Smooth muscle cell (in vitro differentiated cells): ENCODE results near the gene NEK4. TPM values are rescaled to one million over a fixed set of nuclear protein-coding genes. Genes with fewer than 3 reads are reported as not detected.

Experiments used
- DNase-seq: peaks from one replicate; lab custom pipeline; 2025; ENCODE audit not compliant: unreplicated experiment; lab: John Stamatoyannopoulos, UW
- H2AFZ ChIP-seq: fragments of 200-600 bp; sonication (generic); 2 replicates; pipeline ENCODE4 v1.6.0; 2016; ENCODE audit warnings: antibody characterized with exemption, low read depth, mild to moderate bottlenecking
- H3F3A ChIP-seq: fragments of 200-600 bp; sonication (generic); 2 replicates; pipeline ENCODE4 v1.6.0; 2017; ENCODE audit warnings: antibody characterized with exemption, low read depth
- H3K27ac ChIP-seq: fragments of 200-600 bp; sonication (generic); 2 replicates; pipeline ENCODE4 v1.5.1; 2016; ENCODE audit warnings: low read depth, mild to moderate bottlenecking
- H3K27me3 ChIP-seq: fragments of 200-600 bp; sonication (generic); 2 replicates; pipeline ENCODE4 v1.6.1; 2016; ENCODE audit warnings: low read depth, mild to moderate bottlenecking
- H3K36me3 ChIP-seq: fragments of 200-600 bp; sonication (generic); 2 replicates; pipeline ENCODE4 v1.5.1; 2016; ENCODE audit warnings: low read depth
- H3K4me1 ChIP-seq: fragments of 200-600 bp; sonication (generic); 2 replicates; pipeline ENCODE4 v1.5.1; 2016; ENCODE audit warnings: low read depth
- H3K4me2 ChIP-seq: fragments of 200-600 bp; sonication (generic); 2 replicates; pipeline ENCODE4 v1.6.0; 2016; ENCODE audit warnings: mild to moderate bottlenecking
- H3K4me3 ChIP-seq: fragments of 200-600 bp; sonication (generic); 2 replicates; pipeline ENCODE4 v1.5.1; 2016; ENCODE audit warnings: mild to moderate bottlenecking
- H3K79me2 ChIP-seq: fragments of 200-600 bp; sonication (generic); 2 replicates; pipeline ENCODE4 v1.6.0; 2016; ENCODE audit warnings: low read depth, mild to moderate bottlenecking
- H3K9ac ChIP-seq: fragments of 200-600 bp; sonication (generic); 2 replicates; pipeline ENCODE4 v1.6.0; 2016; ENCODE audit warnings: low read depth
- H3K9me3 ChIP-seq: fragments of 200-600 bp; sonication (generic); replicated peaks from 2 replicates; pipeline ENCODE4 v1.5.1; 2016; ENCODE audit warnings: low read depth
- H4K20me1 ChIP-seq: fragments of 200-600 bp; sonication (generic); 2 replicates; pipeline ENCODE4 v1.6.0; 2016; ENCODE audit warnings: low read depth
- WGBS: methylation state at CpG from one replicate; pipeline ENCODE4 v1.1.7; 2016; ENCODE audit warnings: low lambda C conversion rate; 5-methylcytosine and 5-hydroxymethylcytosine counted together
- polyA plus RNA-seq: library from polyadenylated mRNA; unstranded; fragments of >200 nt; fragmentation: Nextera tagmentation; extraction: Ambion mirVana; gene quantifications from 2 replicates; pipeline ENCODE4 v1.2.1, GENCODE V29; 2016
- total RNA-seq: library from RNA; depleted of rRNA; stranded (reverse); fragments of >200 nt; gene quantifications from 2 replicates; pipeline ENCODE4 v1.2.3, GENCODE V29; 2014
- TF ChIP-seq, protein P1 (sequence below): fragments of 200-600 bp; sonication (generic); IDR thresholded peaks from 2 replicates; pipeline ENCODE4 v1.5.1; 2017; ENCODE audit warnings: borderline replicate concordance, mild to moderate bottlenecking, antibody characterized with exemption; ENCODE audit not compliant: insufficient read depth, poor library complexity, severe bottlenecking

Gene NEK4
- total and polyA plus RNA-seq, 2 experiments from 2014 or later, result 8.6 to 11.0 TPM

DNA sequence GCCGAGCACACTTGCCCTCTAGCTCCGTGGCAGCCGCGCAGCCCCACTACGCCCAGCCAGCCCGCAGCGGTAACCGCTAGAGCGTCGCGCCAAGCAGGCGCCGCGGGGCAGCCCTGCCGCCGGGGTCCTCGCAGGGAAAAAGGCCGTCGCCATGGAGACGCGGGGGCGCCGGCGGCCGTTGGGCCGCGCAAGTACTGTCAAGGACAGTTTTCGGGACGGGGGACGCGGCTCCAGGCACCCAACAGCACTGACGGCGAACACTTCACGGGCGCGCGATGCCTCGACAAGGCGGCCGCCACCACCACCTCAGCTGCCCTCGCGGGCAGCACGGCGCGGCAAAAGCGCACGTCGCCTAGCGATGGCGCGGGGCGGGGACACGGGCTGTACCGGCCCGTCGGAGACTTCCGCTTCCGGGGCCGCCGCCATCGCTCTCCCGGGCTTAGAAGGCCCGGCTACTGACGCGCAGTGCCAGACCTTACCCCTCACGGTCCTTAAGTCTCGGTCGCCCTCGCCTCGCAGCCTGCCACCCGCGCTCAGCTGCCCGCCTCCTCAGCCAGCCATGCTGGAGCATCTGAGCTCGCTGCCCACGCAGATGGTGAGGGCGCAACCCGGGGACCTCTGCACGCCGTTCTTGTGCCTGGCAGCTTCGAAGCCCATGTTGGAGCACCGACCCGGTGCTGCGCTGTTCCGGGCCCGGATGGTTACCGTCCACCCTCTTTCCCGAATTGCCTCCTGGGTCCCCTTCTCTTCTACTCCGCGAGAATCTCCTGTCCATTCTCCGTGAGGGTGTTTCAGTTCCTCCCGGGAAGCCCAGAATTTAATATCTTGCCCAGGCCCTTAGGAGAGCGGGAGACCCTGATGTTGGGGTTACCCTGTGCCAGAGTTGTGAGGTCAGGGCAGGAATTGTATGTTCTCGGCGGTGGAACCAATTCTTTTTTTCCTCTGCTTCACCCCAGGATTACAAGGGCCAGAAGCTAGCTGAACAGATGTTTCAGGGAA is 64.8 kb downstream of the NEK4 start, which contains the start of the genes GLT8D1 and SPCS1:
Gene GLT8D1 (minus strand): TSS at position 104 of the 999 bp plus-strand sequence. CDS start 5,331 bp downstream, outside the sequence.
Gene SPCS1 (plus strand): TSS at position 419 of the 999 bp plus-strand sequence. CDS start 141 bp downstream, at position 560.
- WGBS, result under 1% methylated on average over 71 of the region's 94 CpGs

DNA sequence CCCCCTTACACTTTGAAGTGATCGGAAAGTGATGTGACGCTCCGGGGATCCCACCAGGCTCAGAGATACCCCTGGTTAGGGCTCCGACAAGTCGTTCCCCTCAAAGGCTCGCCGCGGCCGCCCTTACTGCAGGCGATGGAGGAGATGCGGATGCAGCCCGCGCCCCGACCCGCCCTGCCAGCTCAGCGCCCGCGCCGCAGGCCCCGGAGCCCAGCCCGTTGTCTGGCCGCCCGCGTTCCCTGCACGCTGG is 65.4 kb downstream of the NEK4 start:
- TF ChIP-seq, protein P1, sequence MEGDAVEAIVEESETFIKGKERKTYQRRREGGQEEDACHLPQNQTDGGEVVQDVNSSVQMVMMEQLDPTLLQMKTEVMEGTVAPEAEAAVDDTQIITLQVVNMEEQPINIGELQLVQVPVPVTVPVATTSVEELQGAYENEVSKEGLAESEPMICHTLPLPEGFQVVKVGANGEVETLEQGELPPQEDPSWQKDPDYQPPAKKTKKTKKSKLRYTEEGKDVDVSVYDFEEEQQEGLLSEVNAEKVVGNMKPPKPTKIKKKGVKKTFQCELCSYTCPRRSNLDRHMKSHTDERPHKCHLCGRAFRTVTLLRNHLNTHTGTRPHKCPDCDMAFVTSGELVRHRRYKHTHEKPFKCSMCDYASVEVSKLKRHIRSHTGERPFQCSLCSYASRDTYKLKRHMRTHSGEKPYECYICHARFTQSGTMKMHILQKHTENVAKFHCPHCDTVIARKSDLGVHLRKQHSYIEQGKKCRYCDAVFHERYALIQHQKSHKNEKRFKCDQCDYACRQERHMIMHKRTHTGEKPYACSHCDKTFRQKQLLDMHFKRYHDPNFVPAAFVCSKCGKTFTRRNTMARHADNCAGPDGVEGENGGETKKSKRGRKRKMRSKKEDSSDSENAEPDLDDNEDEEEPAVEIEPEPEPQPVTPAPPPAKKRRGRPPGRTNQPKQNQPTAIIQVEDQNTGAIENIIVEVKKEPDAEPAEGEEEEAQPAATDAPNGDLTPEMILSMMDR, result no peak
- Histone ChIP-seq H3K4me2 (peak overlapping the region; percentile 100), H3K4me1 (peaks cover 25% of the 10 kb centered on the region), H3K36me3 (peaks cover 4% of the 10 kb centered on the region), H3K27me3 (no peaks in the 10 kb centered on the region), H2AFZ (peak overlapping the region; percentile 96), H3K4me3 (peak overlapping the region; percentile 98), H3F3A (peaks cover 17% of the 10 kb centered on the region), H4K20me1 (peaks cover 29% of the 10 kb centered on the region), H3K79me2 (peaks cover 73% of the 10 kb centered on the region), H3K9me3 (no peaks in the 10 kb centered on the region), H3K9ac (peak overlapping the region; percentile 89), H3K27ac (peak overlapping the region; percentile 87)
- WGBS, result 0% methylated on average over 16 of the region's 25 CpGs
- no peak for DNase-seq

More for the DNA sequence above, 64.8 kb downstream of the NEK4 start, which contains the start of the genes GLT8D1 and SPCS1:
- H3F3A ChIP-seq, result peaks cover 23% of the 10 kb centered on the region
- peaks cover 4% of the 10 kb centered on the region for H3K36me3 ChIP-seq
- H2AFZ ChIP-seq, result peak within 1 kb of the TSS; percentile 96
- peak; percentile 87 for DNase-seq
- peaks cover 67% of the 10 kb centered on the region for H3K79me2 ChIP-seq
- H3K4me1 ChIP-seq, result peaks cover 25% of the 10 kb centered on the region
- H3K9ac ChIP-seq, result peak within 1 kb of the TSS; percentile 89
- H3K4me2 ChIP-seq, result peak within 1 kb of the TSS; percentile 100
- H3K27ac ChIP-seq, result peak within 1 kb of the TSS; percentile 87
- TF ChIP-seq, protein P1, result no peak
- H3K27me3 ChIP-seq, result no peaks in the 10 kb centered on the region
- no peaks in the 10 kb centered on the region for H3K9me3 ChIP-seq
- H4K20me1 ChIP-seq, result peaks cover 24% of the 10 kb centered on the region
- peak within 1 kb of the TSS; percentile 98 for H3K4me3 ChIP-seq

DNA sequence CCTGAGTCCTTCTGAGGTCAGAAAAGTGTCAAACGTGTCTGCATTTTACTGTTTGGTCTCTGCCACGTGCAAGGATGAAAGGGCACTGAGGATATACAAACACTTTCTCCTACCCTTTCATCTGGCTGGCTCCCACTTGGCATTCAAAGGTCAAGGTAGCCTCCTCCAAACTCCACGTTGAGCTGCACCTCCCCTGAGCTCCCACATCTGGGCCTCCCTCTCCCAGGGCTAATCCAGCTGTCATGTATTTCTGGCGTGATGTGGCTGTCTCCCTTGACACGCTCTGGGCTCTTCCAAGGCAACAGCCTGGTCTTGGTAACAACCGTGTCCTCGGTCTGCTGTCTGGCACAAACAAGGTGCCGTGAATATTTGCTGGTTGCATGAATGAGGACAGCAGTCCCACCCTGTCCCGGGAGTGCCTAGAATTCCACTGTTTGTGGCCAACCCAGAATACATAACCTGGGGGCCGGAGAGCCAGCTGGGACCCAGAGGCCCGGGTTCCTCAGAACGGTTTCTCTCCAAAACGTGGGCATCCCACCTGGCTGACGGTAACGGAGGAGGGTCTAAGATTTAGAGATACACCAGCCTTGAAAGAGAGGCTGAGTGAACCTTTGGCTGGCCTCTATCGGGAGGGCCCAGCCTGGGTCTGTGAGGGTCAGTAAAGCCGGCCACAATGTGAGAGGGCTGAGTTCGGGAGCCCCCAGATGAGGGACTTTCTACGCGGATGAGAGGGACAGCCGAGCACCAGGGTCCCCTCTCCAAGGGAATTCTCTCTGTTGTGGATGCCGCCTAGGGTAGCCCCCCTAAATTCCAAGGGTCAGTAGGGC is 65.9 kb downstream of the NEK4 start:
- Histone ChIP-seq H3K9me3 (no peaks in the 10 kb centered on the region), H3K27ac (peak overlapping the region; percentile 87), H3K4me1 (peaks cover 25% of the 10 kb centered on the region), H3K9ac (peak overlapping the region; percentile 89), H3K79me2 (peaks cover 78% of the 10 kb centered on the region), H3K4me2 (peak overlapping the region; percentile 100), H3F3A (peaks cover 17% of the 10 kb centered on the region), H3K4me3 (peak overlapping the region; percentile 98), H3K36me3 (peaks cover 4% of the 10 kb centered on the region), H2AFZ (peak overlapping the region; percentile 96), H3K27me3 (no peaks in the 10 kb centered on the region), H4K20me1 (peaks cover 34% of the 10 kb centered on the region)
- DNase-seq, result no peak
- TF ChIP-seq, protein P1, result no peak
- 3% methylated on average over 22 of the region's 22 CpGs for WGBS
